Measurements from ENCODE around the gene DGLUCY. TPM values are rescaled to one million over a fixed set of nuclear protein-coding genes. Genes with fewer than 3 reads are reported as not detected.
"Not testable (repeated sequence)": the region's sequence is repeated elsewhere in the genome, so short reads cannot be mapped to it uniquely, and the experiment has no call there.

Gene DGLUCY
- total RNA-seq, 2 donors from 2014 or later = 70.5 to 90.5 TPM

GRCh38 chr14:91187271-91187670 lies 73.4 kb downstream of the DGLUCY start:
- peak overlapping the region; percentile 9 for H3K27ac Mint-ChIP-seq
- no peak for DNase-seq
- no peak for ATAC-seq (replicated peaks in 1 of 2)
- peaks cover 5 to 27% of the 10 kb centered on the region in 2 donors for H3K36me3 Mint-ChIP-seq (ENCODE audit: insufficient read depth in 2 of 2)
- no peaks in the 10 kb centered on the region for H3K9me3 Mint-ChIP-seq
- H3K4me1 Mint-ChIP-seq (ENCODE audit: low read depth) = no peaks in the 10 kb centered on the region
- no peak overlapping the region for H3K4me3 Mint-ChIP-seq
- H3K27me3 Mint-ChIP-seq (ENCODE audit: low read depth) = no peaks in the 10 kb centered on the region

GRCh38 chr14:91190853-91191252 lies 77.0 kb downstream of the DGLUCY start:
- no peaks in the 10 kb centered on the region for H3K27me3 Mint-ChIP-seq (ENCODE audit: low read depth)
- no peak overlapping the region for H3K27ac Mint-ChIP-seq
- no peaks in the 10 kb centered on the region for H3K9me3 Mint-ChIP-seq
- peaks cover 25% of the 10 kb centered on the region for H3K4me1 Mint-ChIP-seq (ENCODE audit: low read depth)
- DNase-seq = no peak
- ATAC-seq (replicated peaks in 1 of 2) = no peak
- no peak overlapping the region for H3K4me3 Mint-ChIP-seq
- peaks cover 9 to 26% of the 10 kb centered on the region in 2 donors for H3K36me3 Mint-ChIP-seq (ENCODE audit: insufficient read depth in 2 of 2)

GRCh38 chr14:91193069-91193468 lies 79.2 kb downstream of the DGLUCY start:
- Mint-ChIP-seq H3K9me3 (no peaks in the 10 kb centered on the region), H3K4me1 (ENCODE audit: low read depth) (peaks cover 31% of the 10 kb centered on the region), H3K36me3 (ENCODE audit: insufficient read depth in 2 of 2) (peaks cover 12 to 32% of the 10 kb centered on the region in 2 donors), H3K4me3 (peak overlapping the region in 1 of 2 donors; percentile 8), H3K27me3 (ENCODE audit: low read depth) (no peaks in the 10 kb centered on the region), H3K27ac (no peak overlapping the region)
- ATAC-seq (replicated peaks in 1 of 2) (no peak), DNase-seq (no peak)

- Mint-ChIP-seq H3K36me3 (ENCODE audit: insufficient read depth in 2 of 2) (peaks cover 23 to 45% of the 10 kb centered on the region in 2 donors), H3K4me3 (no peak overlapping the region), H3K4me1 (ENCODE audit: low read depth) (peaks cover 41% of the 10 kb centered on the region), H3K27me3 (ENCODE audit: low read depth) (no peaks in the 10 kb centered on the region), H3K27ac (no peak overlapping the region), H3K9me3 (peaks cover 3 to 8% of the 10 kb centered on the region in 2 donors)
- DNase-seq (no peak), ATAC-seq (replicated peaks in 1 of 2) (no peak)
Measured at GRCh38 chr14:91195881-91196280, 82.0 kb downstream of the DGLUCY start.

GRCh38 chr14:91197631-91198030 lies 83.8 kb downstream of the DGLUCY start:
- H3K4me3 Mint-ChIP-seq = no peak overlapping the region
- H3K27me3 Mint-ChIP-seq (ENCODE audit: low read depth) = no peaks in the 10 kb centered on the region
- ATAC-seq (replicated peaks in 1 of 2) = no peak
- H3K36me3 Mint-ChIP-seq (ENCODE audit: insufficient read depth in 2 of 2) = peaks cover 21 to 41% of the 10 kb centered on the region in 2 donors
- peaks cover 3 to 10% of the 10 kb centered on the region in 2 donors for H3K9me3 Mint-ChIP-seq
- H3K4me1 Mint-ChIP-seq (ENCODE audit: low read depth) = peaks cover 40% of the 10 kb centered on the region
- no peak for DNase-seq
- H3K27ac Mint-ChIP-seq = no peak overlapping the region

GRCh38 chr14:91200802-91201201 lies 86.9 kb downstream of the DGLUCY start:
- not testable (repeated sequence) for H3K27ac Mint-ChIP-seq; H3K27me3 Mint-ChIP-seq (ENCODE audit: low read depth); ATAC-seq (replicated peaks in 1 of 2); H3K4me3 Mint-ChIP-seq; DNase-seq
- peaks cover 38% of the 10 kb centered on the region for H3K4me1 Mint-ChIP-seq (ENCODE audit: low read depth)
- H3K9me3 Mint-ChIP-seq = peaks cover 3 to 10% of the 10 kb centered on the region in 2 donors
- H3K36me3 Mint-ChIP-seq (ENCODE audit: insufficient read depth in 2 of 2) = peaks cover 23 to 45% of the 10 kb centered on the region in 2 donors

- Mint-ChIP-seq H3K36me3 (ENCODE audit: insufficient read depth in 2 of 2) (peaks cover 27 to 51% of the 10 kb centered on the region in 2 donors), H3K27me3 (ENCODE audit: low read depth) (no peaks in the 10 kb centered on the region), H3K4me1 (ENCODE audit: low read depth) (peaks cover 41% of the 10 kb centered on the region), H3K27ac (peak overlapping the region; percentile 39), H3K4me3 (no peak overlapping the region), H3K9me3 (peaks cover 3 to 10% of the 10 kb centered on the region in 2 donors)
- DNase-seq = no peak
- ATAC-seq (replicated peaks in 1 of 2) = no peak
Measured at GRCh38 chr14:91202234-91202974, 88.5 kb downstream of the DGLUCY start.

- H3K4me1 Mint-ChIP-seq (ENCODE audit: low read depth) = peaks cover 32% of the 10 kb centered on the region
- no peak overlapping the region for H3K27ac Mint-ChIP-seq
- H3K9me3 Mint-ChIP-seq = peaks cover 3 to 7% of the 10 kb centered on the region in 2 donors
- ATAC-seq (replicated peaks in 1 of 2) (no peak), DNase-seq (no peak)
- no peaks in the 10 kb centered on the region for H3K27me3 Mint-ChIP-seq (ENCODE audit: low read depth)
- H3K36me3 Mint-ChIP-seq (ENCODE audit: insufficient read depth in 2 of 2) = peaks cover 24 to 47% of the 10 kb centered on the region in 2 donors
- H3K4me3 Mint-ChIP-seq = no peak overlapping the region
Measured at GRCh38 chr14:91204657-91205056, 90.8 kb downstream of the DGLUCY start.

- H3K36me3 Mint-ChIP-seq (ENCODE audit: insufficient read depth in 2 of 2) = peaks cover 18 to 42% of the 10 kb centered on the region in 2 donors
- no peak overlapping the region for H3K4me3 Mint-ChIP-seq
- ATAC-seq (replicated peaks in 1 of 2) (peak; percentile 27 to 30), DNase-seq (no peak)
- H3K4me1 Mint-ChIP-seq (ENCODE audit: low read depth) = peaks cover 32% of the 10 kb centered on the region
- peaks cover 3 to 5% of the 10 kb centered on the region in 2 donors for H3K9me3 Mint-ChIP-seq
- H3K27ac Mint-ChIP-seq = peak overlapping the region; percentile 80
- no peaks in the 10 kb centered on the region for H3K27me3 Mint-ChIP-seq (ENCODE audit: low read depth)
Measured at GRCh38 chr14:91205459-91205858, 91.6 kb downstream of the DGLUCY start.

- H3K36me3 Mint-ChIP-seq (ENCODE audit: insufficient read depth in 2 of 2) = peaks cover 15 to 35% of the 10 kb centered on the region in 2 donors
- H3K9me3 Mint-ChIP-seq = no peaks in the 10 kb centered on the region
- H3K4me3 Mint-ChIP-seq = no peak overlapping the region
- ATAC-seq (replicated peaks in 1 of 2) (no peak), DNase-seq (no peak)
- peaks cover 32% of the 10 kb centered on the region for H3K4me1 Mint-ChIP-seq (ENCODE audit: low read depth)
- H3K27ac Mint-ChIP-seq = peak overlapping the region; percentile 17
- no peaks in the 10 kb centered on the region for H3K27me3 Mint-ChIP-seq (ENCODE audit: low read depth)
Measured at GRCh38 chr14:91207008-91207407, 93.1 kb downstream of the DGLUCY start.

GRCh38 chr14:91211017-91211416 lies 97.1 kb downstream of the DGLUCY start:
- H3K9me3 Mint-ChIP-seq = no peaks in the 10 kb centered on the region
- peaks cover 13 to 31% of the 10 kb centered on the region in 2 donors for H3K36me3 Mint-ChIP-seq (ENCODE audit: insufficient read depth in 2 of 2)
- H3K27ac Mint-ChIP-seq = no peak overlapping the region
- DNase-seq = no peak
- peaks cover 7% of the 10 kb centered on the region for H3K4me1 Mint-ChIP-seq (ENCODE audit: low read depth)
- H3K4me3 Mint-ChIP-seq = no peak overlapping the region
- ATAC-seq (replicated peaks in 1 of 2) = no peak
- no peaks in the 10 kb centered on the region for H3K27me3 Mint-ChIP-seq (ENCODE audit: low read depth)

- DNase-seq (no peak), ATAC-seq (replicated peaks in 1 of 2) (no peak)
- Mint-ChIP-seq H3K4me1 (ENCODE audit: low read depth) (peaks cover 5% of the 10 kb centered on the region), H3K4me3 (no peak overlapping the region), H3K27me3 (ENCODE audit: low read depth) (no peaks in the 10 kb centered on the region), H3K9me3 (no peaks in the 10 kb centered on the region), H3K36me3 (ENCODE audit: insufficient read depth in 2 of 2) (peaks cover 6 to 15% of the 10 kb centered on the region in 2 donors), H3K27ac (no peak overlapping the region)
Measured at GRCh38 chr14:91214306-91214705, 100.4 kb downstream of the DGLUCY start.

- DNase-seq (no peak), ATAC-seq (replicated peaks in 1 of 2) (no peak)
- Mint-ChIP-seq H3K27ac (no peak overlapping the region), H3K4me3 (no peak overlapping the region), H3K9me3 (no peaks in the 10 kb centered on the region), H3K27me3 (ENCODE audit: low read depth) (no peaks in the 10 kb centered on the region), H3K4me1 (ENCODE audit: low read depth) (peaks cover 11% of the 10 kb centered on the region), H3K36me3 (ENCODE audit: insufficient read depth in 2 of 2) (peaks cover 8 to 11% of the 10 kb centered on the region in 2 donors)
Measured at GRCh38 chr14:91215381-91215780, 101.5 kb downstream of the DGLUCY start.
